NCI-H1092 treated with DMSO at 0.1 percent for 48 hours (cell line): ENCODE data around the gene SPACA7.

Experiments used
- DNase-seq: peaks from one replicate; lab custom pipeline; 2025; lab: John Stamatoyannopoulos, UW

Gene SPACA7

GRCh38 chr13:112447761-112448603, 71.8 kb downstream of the SPACA7 start:
- no peak for DNase-seq

GRCh38 chr13:112448621-112449544, 72.7 kb downstream of the SPACA7 start:
- DNase-seq, result no peak

GRCh38 chr13:112449545-112449930, 73.4 kb downstream of the SPACA7 start:
- DNase-seq, result no peak

GRCh38 chr13:112450118-112450903, 74.2 kb downstream of the SPACA7 start:
- DNase-seq, result peak; percentile 63

- DNase-seq, result peak; percentile 91
Observed at GRCh38 chr13:112450904-112451240, 74.7 kb downstream of the SPACA7 start.

GRCh38 chr13:112451512-112452379, 75.6 kb downstream of the SPACA7 start:
- no peak for DNase-seq

- no peak for DNase-seq
Observed at GRCh38 chr13:112452380-112453206, 76.4 kb downstream of the SPACA7 start.

GRCh38 chr13:112453207-112453829, 77.2 kb downstream of the SPACA7 start:
- DNase-seq, result no peak

GRCh38 chr13:112453874-112454647, 77.9 kb downstream of the SPACA7 start:
- DNase-seq, result no peak

GRCh38 chr13:112454648-112455334, 78.6 kb downstream of the SPACA7 start:
- no peak for DNase-seq

GRCh38 chr13:112455476-112456059, 79.4 kb downstream of the SPACA7 start:
- no peak for DNase-seq

GRCh38 chr13:112456138-112457056, 80.2 kb downstream of the SPACA7 start:
- DNase-seq, result no peak

- no peak for DNase-seq
Observed at GRCh38 chr13:112457081-112457480, 80.9 kb downstream of the SPACA7 start.

- DNase-seq, result no peak
Observed at GRCh38 chr13:112457485-112457884, 81.3 kb downstream of the SPACA7 start.

GRCh38 chr13:112462408-112462807, 86.3 kb downstream of the SPACA7 start:
- DNase-seq, result no peak

- no peak for DNase-seq
Observed at GRCh38 chr13:112464720-112465119, 88.6 kb downstream of the SPACA7 start.
